H9 (cell line): ENCODE measurements around the gene C12orf57. TPM values are rescaled to one million over a fixed set of nuclear protein-coding genes. Genes with fewer than 3 reads are reported as not detected.

Experiments used
- DNase-seq: peaks from one replicate; pipeline ENCODE4 v3.0.0-alpha.2; 2017
- H2AFZ ChIP-seq: one replicate; pipeline ENCODE4 v1.6.1; 2013; ENCODE audit warnings: mild to moderate bottlenecking, low read length, control low read depth, moderate library complexity
- H2AK5ac ChIP-seq: 2 replicates; pipeline ENCODE4 v1.6.1; 2013; ENCODE audit warnings: low read length, control low read depth, mixed read lengths; ENCODE audit not compliant: insufficient read length
- H2BK120ac ChIP-seq: one replicate; pipeline ENCODE4 v1.6.1; 2013; ENCODE audit warnings: low read depth, mild to moderate bottlenecking, low read length, control low read depth, inconsistent platforms; ENCODE audit not compliant: poor library complexity, severe bottlenecking
- H2BK12ac ChIP-seq: 2 replicates; pipeline ENCODE4 v1.6.1; 2013; ENCODE audit warnings: low read length, control low read depth, mixed read lengths, low read depth; ENCODE audit not compliant: insufficient read length
- H2BK15ac ChIP-seq: 2 replicates; pipeline ENCODE4 v1.6.1; 2013; ENCODE audit warnings: low read depth, low read length, control low read depth
- H2BK20ac ChIP-seq: one replicate; pipeline ENCODE4 v1.6.1; 2013; ENCODE audit warnings: low read depth, mild to moderate bottlenecking, low read length, control low read depth, inconsistent platforms; ENCODE audit not compliant: poor library complexity, severe bottlenecking
- H2BK5ac ChIP-seq: 2 replicates; pipeline ENCODE4 v1.6.1; 2013; ENCODE audit warnings: low read length, control low read depth, mixed read lengths; ENCODE audit not compliant: insufficient read length
- H3K14ac ChIP-seq: 2 replicates; pipeline ENCODE4 v1.6.1; 2013; ENCODE audit warnings: low read length, control low read depth; ENCODE audit not compliant: insufficient read depth
- H3K18ac ChIP-seq: 2 replicates; pipeline ENCODE4 v1.6.1; 2013; ENCODE audit warnings: low read depth, mild to moderate bottlenecking, mixed read lengths, low read length, control low read depth; ENCODE audit not compliant: insufficient read length
- H3K23ac ChIP-seq: 2 replicates; pipeline ENCODE4 v1.6.1; 2013; ENCODE audit warnings: low read length, control low read depth, mixed read lengths, low read depth; ENCODE audit not compliant: insufficient read length
- H3K23me2 ChIP-seq: 2 replicates; pipeline ENCODE4 v1.6.1; 2013; ENCODE audit warnings: low read depth, mild to moderate bottlenecking, mixed read lengths, low read length, control low read depth; ENCODE audit not compliant: insufficient read length, poor library complexity, severe bottlenecking
- H3K27ac ChIP-seq: 2 replicates; pipeline ENCODE4 v1.5.1; 2013; ENCODE audit warnings: low read length, control low read depth, mixed read lengths, low read depth; ENCODE audit not compliant: insufficient read length
- H3K27me3 ChIP-seq: 2 replicates; pipeline ENCODE4 v1.6.1; 2013; ENCODE audit warnings: low read length, control low read depth, inconsistent platforms; ENCODE audit not compliant: insufficient read depth
- H3K4ac ChIP-seq: 2 replicates; pipeline ENCODE4 v1.6.1; 2013; ENCODE audit warnings: low read depth, mild to moderate bottlenecking, control low read depth, inconsistent platforms, low read length, moderate library complexity
- H3K4me1 ChIP-seq: 2 replicates; pipeline ENCODE4 v1.6.1; 2013; ENCODE audit warnings: low read length, control low read depth, inconsistent platforms; ENCODE audit not compliant: insufficient read depth
- H3K4me2 ChIP-seq: 2 replicates; pipeline ENCODE4 v1.6.1; 2013; ENCODE audit warnings: low read length, control low read depth, mixed read lengths; ENCODE audit not compliant: insufficient read length, insufficient read depth
- H3K56ac ChIP-seq: 2 replicates; pipeline ENCODE4 v1.6.1; 2013; ENCODE audit warnings: low read depth, mild to moderate bottlenecking, mixed read lengths, low read length, control low read depth; ENCODE audit not compliant: insufficient read length
- H3K79me1 ChIP-seq: 2 replicates; pipeline ENCODE4 v1.6.1; 2013; ENCODE audit warnings: low read depth, mild to moderate bottlenecking, moderate library complexity, low read length, control low read depth, inconsistent platforms; ENCODE audit not compliant: insufficient read depth, poor library complexity, severe bottlenecking
- H3K79me2 ChIP-seq: 2 replicates; pipeline ENCODE4 v1.6.1; 2013; ENCODE audit warnings: low read length, control low read depth, inconsistent platforms; ENCODE audit not compliant: insufficient read depth
- H3K9ac ChIP-seq: 2 replicates; pipeline ENCODE4 v1.6.1; 2013; ENCODE audit warnings: low read length, control low read depth, mixed read lengths; ENCODE audit not compliant: insufficient read length; ENCODE audit errors: extremely low read depth
- H3K9me3 ChIP-seq: one replicate; pipeline ENCODE4 v1.6.1; 2013; ENCODE audit warnings: low read depth, low read length, inconsistent platforms; ENCODE audit not compliant: control insufficient read depth
- H3T11ph ChIP-seq: one replicate; pipeline ENCODE4 v1.6.1; 2013; ENCODE audit warnings: mild to moderate bottlenecking, low read length, control low read depth, inconsistent platforms
- H4K20me1 ChIP-seq: one replicate; pipeline ENCODE4 v1.6.1; 2013; ENCODE audit not compliant: control insufficient read depth, insufficient read length, insufficient read depth
- H4K5ac ChIP-seq: 2 replicates; pipeline ENCODE4 v1.6.1; 2013; ENCODE audit warnings: low read depth, mild to moderate bottlenecking, mixed read lengths, low read length, control low read depth; ENCODE audit not compliant: insufficient read length
- H4K8ac ChIP-seq: replicated peaks from 2 replicates; pipeline ENCODE4 v1.6.1; 2013; ENCODE audit warnings: low read length, control low read depth, mixed read lengths, low read depth; ENCODE audit not compliant: insufficient read length
- H4K91ac ChIP-seq: 2 replicates; pipeline ENCODE4 v1.6.1; 2013; ENCODE audit warnings: low read depth, mild to moderate bottlenecking, moderate library complexity, mixed read lengths, low read length, control low read depth; ENCODE audit not compliant: insufficient read length
- H3K27ac Mint-ChIP-seq, 3 experiments: 2 replicates in 2 of 3; 3 replicates in 1 of 3; pipeline ENCODE4 v1.8.0; 2020 to 2021; ENCODE audit warnings: mixed read lengths in 3 of 3, mild to moderate bottlenecking in 1 of 3, moderate library complexity in 1 of 3
- H3K27me3 Mint-ChIP-seq: 2 replicates; pipeline ENCODE4 v1.8.0; 2021; ENCODE audit warnings: low read depth, mild to moderate bottlenecking, moderate library complexity, mixed read lengths
- H3K36me3 Mint-ChIP-seq, 3 experiments: 2 replicates in 2 of 3; 3 replicates in 1 of 3; pipeline ENCODE4 v1.8.0; 2020 to 2021; ENCODE audit warnings: low read depth in 3 of 3, mixed read lengths in 3 of 3; ENCODE audit not compliant: insufficient read depth in 1 of 3
- H3K4me1 Mint-ChIP-seq, 2 experiments: 2 replicates each; pipeline ENCODE4 v1.8.0; 2020; ENCODE audit warnings: mixed read lengths in 2 of 2
- H3K4me3 Mint-ChIP-seq, 2 experiments: 2 replicates in 1 of 2; 3 replicates in 1 of 2; pipeline ENCODE4 v1.8.0; 2020 to 2021; ENCODE audit warnings: mild to moderate bottlenecking in 2 of 2, mixed read lengths in 2 of 2, moderate library complexity in 1 of 2
- H3K9me3 Mint-ChIP-seq, 2 experiments: 2 replicates in 1 of 2; 3 replicates in 1 of 2; pipeline ENCODE4 v1.8.0; 2020; ENCODE audit warnings: mild to moderate bottlenecking in 2 of 2, mixed read lengths in 2 of 2, moderate library complexity in 1 of 2
- WGBS: extraction: QIAGEN DNeasy Blood & Tissue Kit; methylation state at CpG from one replicate; pipeline ENCODE4 v1.1.7; 2013; ENCODE audit warnings: missing lambda C conversion rate, low lambda C conversion rate, mixed read lengths; ENCODE audit not compliant: insufficient read length; ENCODE audit errors: extremely low coverage; 5-methylcytosine and 5-hydroxymethylcytosine counted together
- total RNA-seq: library from RNA; stranded (reverse); gene quantifications from 2 replicates; pipeline ENCODE4 v1.2.1, GENCODE V29; 2021
- TF ChIP-seq, protein P1 (sequence below): fragments of 200-600 bp; sonication (generic); conservative IDR thresholded peaks from 3 replicates; pipeline ENCODE4 v1.8.0; 2021; ENCODE audit warnings: antibody characterized with exemption, mild to moderate bottlenecking

Gene C12orf57
- total RNA-seq, 1 experiment from 2014 or later: 195 TPM

GRCh38 chr12:6923851-6924250 lies 20.0 kb upstream of the C12orf57 start:
- no peak overlapping the region for H4K5ac ChIP-seq
- H2AK5ac ChIP-seq: no peak overlapping the region
- H3K27ac ChIP-seq: no peak overlapping the region
- WGBS: no CpG with 5 or more reads among the region's 6 CpGs
- no peak overlapping the region for H3K9ac ChIP-seq
- no peak overlapping the region for H2BK12ac ChIP-seq
- DNase-seq: no peak
- H3K4me2 ChIP-seq: no peak overlapping the region
- H3K4me3 Mint-ChIP-seq: peak overlapping the region in 1 of 2 experiments; percentile 89; a peak in 1 of 5 replicates
- TF ChIP-seq, protein P1, sequence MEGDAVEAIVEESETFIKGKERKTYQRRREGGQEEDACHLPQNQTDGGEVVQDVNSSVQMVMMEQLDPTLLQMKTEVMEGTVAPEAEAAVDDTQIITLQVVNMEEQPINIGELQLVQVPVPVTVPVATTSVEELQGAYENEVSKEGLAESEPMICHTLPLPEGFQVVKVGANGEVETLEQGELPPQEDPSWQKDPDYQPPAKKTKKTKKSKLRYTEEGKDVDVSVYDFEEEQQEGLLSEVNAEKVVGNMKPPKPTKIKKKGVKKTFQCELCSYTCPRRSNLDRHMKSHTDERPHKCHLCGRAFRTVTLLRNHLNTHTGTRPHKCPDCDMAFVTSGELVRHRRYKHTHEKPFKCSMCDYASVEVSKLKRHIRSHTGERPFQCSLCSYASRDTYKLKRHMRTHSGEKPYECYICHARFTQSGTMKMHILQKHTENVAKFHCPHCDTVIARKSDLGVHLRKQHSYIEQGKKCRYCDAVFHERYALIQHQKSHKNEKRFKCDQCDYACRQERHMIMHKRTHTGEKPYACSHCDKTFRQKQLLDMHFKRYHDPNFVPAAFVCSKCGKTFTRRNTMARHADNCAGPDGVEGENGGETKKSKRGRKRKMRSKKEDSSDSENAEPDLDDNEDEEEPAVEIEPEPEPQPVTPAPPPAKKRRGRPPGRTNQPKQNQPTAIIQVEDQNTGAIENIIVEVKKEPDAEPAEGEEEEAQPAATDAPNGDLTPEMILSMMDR: no peak
- H2BK15ac ChIP-seq: no peak overlapping the region
- H3K23me2 ChIP-seq: peaks cover 24% of the 10 kb centered on the region
- no peaks in the 10 kb centered on the region for H3K79me1 ChIP-seq
- H3K9me3 Mint-ChIP-seq: peaks cover 0 to 2% of the 10 kb centered on the region in 2 experiments; a peak in 1 of 5 replicates
- no peak overlapping the region for H3K14ac ChIP-seq
- H2BK20ac ChIP-seq: no peak overlapping the region
- no peaks in the 10 kb centered on the region for H4K20me1 ChIP-seq
- no peak overlapping the region for H2AFZ ChIP-seq
- H3K4me1 ChIP-seq: peaks cover 3% of the 10 kb centered on the region; the same call in 1 of the 2 replicates
- H3K4ac ChIP-seq: no peak overlapping the region
- no peak overlapping the region for H4K91ac ChIP-seq
- no peak overlapping the region for H3T11ph ChIP-seq
- H4K8ac ChIP-seq: no peak overlapping the region
- H3K18ac ChIP-seq: no peak overlapping the region
- peaks cover 1% of the 10 kb centered on the region; the same call in 1 of the 2 replicates for H3K27me3 Mint-ChIP-seq
- H3K27me3 ChIP-seq: no peaks in the 10 kb centered on the region
- H3K9me3 ChIP-seq: no peaks in the 10 kb centered on the region
- H3K79me2 ChIP-seq: peaks cover 5% of the 10 kb centered on the region; the same call in 1 of the 2 replicates
- peaks cover 27 to 45% (median 42%) of the 10 kb centered on the region in 3 experiments for H3K36me3 Mint-ChIP-seq
- H2BK5ac ChIP-seq: no peak overlapping the region
- H3K23ac ChIP-seq: no peak overlapping the region
- H3K4me1 Mint-ChIP-seq: peaks cover 48 to 52% of the 10 kb centered on the region in 2 experiments
- no peak overlapping the region for H2BK120ac ChIP-seq
- H3K27ac Mint-ChIP-seq: peak overlapping the region; percentile 15 to 100 (median 99); a peak in 3 of 7 replicates
- no peak overlapping the region for H3K56ac ChIP-seq
